Subcutaneous adipose tissue (tissue), 4 donors: Measurements from ENCODE around the gene C1GALT1. TPM values are rescaled to one million over a fixed set of nuclear protein-coding genes. Genes with fewer than 3 reads are reported as not detected.

Experiments used
- total RNA-seq, 4 donors: library from RNA; depleted of rRNA; stranded (reverse); fragments of >200 nt; gene quantifications; one replicate each; pipeline ENCODE4 v1.1.0, GENCODE V29; 2016
- TF ChIP-seq, protein P1 (sequence below): fragments of 450-650 bp; IDR thresholded peaks from one replicate; pipeline ENCODE4 v1.5.1; 2016; ENCODE audit warnings: low read depth, mild to moderate bottlenecking, control low read depth, antibody characterized with exemption, moderate library complexity

The C1GALT1 gene
- total RNA-seq, 4 donors from 2014 or later = 21.3 to 37.7 (median 33.4) TPM

DNA sequence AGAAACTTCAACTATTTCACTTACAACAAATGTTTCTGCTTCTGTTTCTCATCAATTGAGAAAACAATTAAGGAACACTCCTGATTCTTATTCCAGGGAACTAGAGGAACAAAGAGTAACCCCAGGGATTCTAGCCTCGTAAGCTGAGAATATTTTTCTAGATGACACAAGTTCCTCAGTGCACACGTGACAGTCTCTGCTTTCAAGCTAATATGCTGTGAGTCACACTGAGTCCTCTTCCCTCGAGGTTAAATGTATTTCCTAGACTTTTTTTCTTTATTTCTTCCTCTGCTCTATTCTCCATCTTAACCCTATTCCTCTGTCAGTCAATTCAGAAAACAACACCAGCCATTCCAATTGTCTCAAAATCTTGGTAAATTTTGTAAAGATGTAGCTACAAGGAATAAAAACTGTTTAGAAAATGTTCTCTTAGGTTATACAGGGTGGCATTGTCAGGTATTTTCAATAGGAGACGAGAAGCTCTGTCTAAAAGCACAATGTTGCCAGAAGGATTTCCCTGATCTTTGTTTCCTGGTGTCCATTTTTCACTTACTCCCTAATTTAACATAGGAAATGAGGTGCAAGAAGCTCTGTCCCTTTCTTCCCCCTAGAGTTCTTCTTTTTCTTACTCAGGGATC is 5.8 kb upstream of the C1GALT1 start:
- TF ChIP-seq, protein P1, sequence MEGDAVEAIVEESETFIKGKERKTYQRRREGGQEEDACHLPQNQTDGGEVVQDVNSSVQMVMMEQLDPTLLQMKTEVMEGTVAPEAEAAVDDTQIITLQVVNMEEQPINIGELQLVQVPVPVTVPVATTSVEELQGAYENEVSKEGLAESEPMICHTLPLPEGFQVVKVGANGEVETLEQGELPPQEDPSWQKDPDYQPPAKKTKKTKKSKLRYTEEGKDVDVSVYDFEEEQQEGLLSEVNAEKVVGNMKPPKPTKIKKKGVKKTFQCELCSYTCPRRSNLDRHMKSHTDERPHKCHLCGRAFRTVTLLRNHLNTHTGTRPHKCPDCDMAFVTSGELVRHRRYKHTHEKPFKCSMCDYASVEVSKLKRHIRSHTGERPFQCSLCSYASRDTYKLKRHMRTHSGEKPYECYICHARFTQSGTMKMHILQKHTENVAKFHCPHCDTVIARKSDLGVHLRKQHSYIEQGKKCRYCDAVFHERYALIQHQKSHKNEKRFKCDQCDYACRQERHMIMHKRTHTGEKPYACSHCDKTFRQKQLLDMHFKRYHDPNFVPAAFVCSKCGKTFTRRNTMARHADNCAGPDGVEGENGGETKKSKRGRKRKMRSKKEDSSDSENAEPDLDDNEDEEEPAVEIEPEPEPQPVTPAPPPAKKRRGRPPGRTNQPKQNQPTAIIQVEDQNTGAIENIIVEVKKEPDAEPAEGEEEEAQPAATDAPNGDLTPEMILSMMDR = no peak

DNA sequence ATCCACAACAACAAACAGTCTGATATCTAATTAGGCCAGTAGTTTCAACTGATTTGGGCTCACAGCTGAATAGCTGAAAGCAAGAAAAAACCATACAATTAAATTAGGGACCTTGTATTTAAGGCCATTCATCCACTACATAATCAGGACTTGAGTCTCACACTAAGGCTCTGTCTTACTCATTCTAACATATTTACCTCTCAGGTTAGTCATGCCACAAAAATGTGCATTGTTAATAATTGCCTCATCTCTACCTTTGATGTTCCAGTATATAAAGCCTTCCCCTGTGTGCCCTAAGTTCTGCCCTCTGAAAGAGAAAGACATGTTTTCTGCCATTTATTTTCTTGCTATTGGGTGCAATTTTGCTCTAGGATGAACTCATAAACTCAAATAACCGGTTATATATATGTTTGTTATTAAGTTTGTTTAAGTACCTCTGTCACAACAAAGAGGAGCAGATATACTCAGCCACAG is 5.3 kb upstream of the C1GALT1 start:
- TF ChIP-seq, protein P1 = no peak

DNA sequence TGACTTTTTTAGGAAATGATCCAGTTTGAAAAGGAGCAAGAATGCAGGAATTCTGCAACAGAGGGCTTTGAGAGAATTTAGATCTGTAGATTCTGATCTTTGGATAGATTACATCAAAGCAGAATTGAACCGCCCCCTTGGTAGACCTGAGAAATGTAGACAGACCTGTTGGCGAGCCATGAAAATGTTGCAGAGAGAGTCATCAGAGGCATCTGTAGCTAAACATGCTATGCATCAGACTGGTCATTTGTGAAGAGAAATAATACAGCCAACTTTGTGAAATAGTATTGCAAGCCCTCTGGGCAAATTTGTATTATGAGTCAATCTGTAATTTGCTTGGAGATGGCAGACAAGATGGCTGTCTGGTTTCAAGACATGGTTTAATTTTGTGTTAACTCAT is 4.3 kb upstream of the C1GALT1 start:
- TF ChIP-seq, protein P1 = no peak

DNA sequence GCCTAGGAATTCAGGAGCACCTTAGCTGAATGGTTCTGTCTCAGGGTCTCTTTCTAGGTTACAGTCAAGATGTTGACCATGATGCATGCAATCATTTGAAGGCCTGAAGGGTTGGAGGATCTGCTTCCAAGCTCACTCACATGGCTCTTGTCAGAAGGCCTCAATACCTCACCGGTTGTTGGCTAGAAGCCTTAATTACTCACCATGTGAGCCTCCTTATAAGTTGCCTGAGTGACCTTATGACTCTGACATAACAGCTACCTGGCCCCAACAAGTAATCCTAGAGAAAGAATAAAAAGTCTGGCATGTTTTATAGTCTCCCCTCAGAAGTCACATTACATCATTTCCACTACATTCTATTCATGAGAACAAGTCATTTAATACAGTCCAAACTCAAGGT is 3.4 kb upstream of the C1GALT1 start:
- TF ChIP-seq, protein P1 = no peak

DNA sequence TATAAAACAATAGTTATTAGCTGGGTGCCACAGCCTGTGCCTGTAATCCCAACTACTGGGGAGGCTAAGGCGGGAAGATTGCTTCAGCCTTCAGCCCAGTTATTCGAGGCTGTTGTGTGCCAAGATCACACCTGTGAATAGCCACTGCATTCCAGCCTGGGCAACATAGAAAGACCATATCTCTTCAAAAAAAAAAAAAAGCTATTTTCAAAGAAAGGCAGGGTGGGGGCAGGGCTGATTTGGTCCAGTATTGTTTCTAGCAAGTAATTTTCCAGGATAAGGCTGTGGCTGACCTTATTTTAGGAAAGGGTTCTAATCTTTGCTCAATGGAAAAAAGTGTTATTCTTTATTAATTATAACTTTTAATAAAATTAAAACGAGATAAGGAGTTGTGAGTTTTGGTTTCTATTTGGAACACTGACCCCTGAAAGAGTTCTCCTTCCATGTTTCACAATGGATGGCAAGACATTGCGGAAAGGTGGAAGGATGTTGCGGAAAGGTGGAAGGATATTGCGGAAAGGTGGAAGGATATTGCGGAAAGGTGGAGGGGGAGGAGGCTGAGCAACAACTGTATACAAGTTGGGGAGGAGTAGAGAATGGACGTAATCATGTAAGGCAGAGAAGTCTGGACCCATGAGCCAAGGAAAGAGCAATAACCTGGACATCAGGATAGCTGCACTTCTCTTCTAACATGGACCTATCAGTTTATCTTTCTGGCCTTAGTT is 1.5 kb upstream of the C1GALT1 start:
- TF ChIP-seq, protein P1 = no peak

DNA sequence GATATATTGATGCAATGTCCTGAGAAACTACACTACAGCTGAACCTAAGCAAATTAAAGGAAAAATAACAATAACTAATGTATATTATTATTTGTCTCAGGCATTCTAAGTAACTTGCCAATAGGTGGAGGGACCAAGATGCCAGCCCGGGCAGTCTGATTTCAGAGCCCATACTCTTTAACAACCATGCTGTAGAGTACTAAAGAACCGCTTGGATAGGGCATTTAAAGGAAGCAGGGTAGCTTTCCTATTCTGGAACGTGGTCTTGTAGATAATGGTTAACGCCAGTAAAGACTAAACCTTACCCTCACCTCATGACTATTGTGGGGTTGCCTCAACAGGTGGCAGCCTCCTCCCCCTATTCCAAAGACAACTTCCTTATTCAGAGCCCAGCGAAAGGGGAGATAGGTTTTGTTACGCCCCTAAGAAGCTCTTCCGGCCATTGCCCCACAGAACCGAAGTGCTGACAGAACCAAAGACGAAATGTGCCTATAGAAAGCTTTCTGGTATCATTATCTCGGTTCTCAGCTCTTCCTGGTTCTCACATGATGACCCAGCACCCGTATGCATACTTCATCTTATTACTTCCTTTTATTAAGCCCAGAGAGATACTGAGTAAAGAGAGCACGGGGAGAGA is 707 bp upstream of the C1GALT1 start:
- TF ChIP-seq, protein P1 = no peak
